Fibroblast of mammary gland (primary cell): ENCODE data around the gene FAM13C.

Source experiments
- DNase-seq: peaks from one replicate; pipeline ENCODE4 v3.0.0-alpha.2; 2010; ENCODE audit warnings: low read depth
- H3K4me3 ChIP-seq: 2 replicates; pipeline ENCODE4 v1.5.1; 2011; ENCODE audit warnings: low read depth, mild to moderate bottlenecking, low read length, moderate library complexity; ENCODE audit not compliant: control insufficient read depth
- CTCF ChIP-seq: conservative IDR thresholded peaks from 2 replicates; pipeline ENCODE4 v1.5.1; 2011; ENCODE audit warnings: low read depth, low read length, inconsistent platforms; ENCODE audit not compliant: control insufficient read depth, insufficient read depth

Gene FAM13C

DNA sequence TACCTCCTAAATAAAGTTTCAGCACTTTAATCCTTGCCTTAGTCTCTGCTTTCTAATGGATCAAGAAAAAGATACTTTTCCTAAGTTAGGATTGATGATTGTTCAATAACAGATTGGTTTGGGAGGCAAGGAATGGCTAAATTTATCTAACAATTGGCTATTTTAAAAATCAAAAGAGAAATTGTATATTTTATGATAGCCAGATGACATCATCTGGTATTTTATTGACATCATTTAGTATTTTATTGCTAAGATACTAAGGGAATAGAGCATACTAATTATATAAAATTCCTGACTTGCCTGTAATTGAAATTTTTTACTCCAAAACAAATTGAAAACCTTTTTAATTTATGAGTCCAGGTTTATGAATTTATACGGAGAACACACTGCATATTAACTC lies 19.3 kb upstream of the FAM13C start:
- no peak for TF ChIP-seq CTCF
- no peak for DNase-seq
- H3K4me3 ChIP-seq: no peak overlapping the region

DNA sequence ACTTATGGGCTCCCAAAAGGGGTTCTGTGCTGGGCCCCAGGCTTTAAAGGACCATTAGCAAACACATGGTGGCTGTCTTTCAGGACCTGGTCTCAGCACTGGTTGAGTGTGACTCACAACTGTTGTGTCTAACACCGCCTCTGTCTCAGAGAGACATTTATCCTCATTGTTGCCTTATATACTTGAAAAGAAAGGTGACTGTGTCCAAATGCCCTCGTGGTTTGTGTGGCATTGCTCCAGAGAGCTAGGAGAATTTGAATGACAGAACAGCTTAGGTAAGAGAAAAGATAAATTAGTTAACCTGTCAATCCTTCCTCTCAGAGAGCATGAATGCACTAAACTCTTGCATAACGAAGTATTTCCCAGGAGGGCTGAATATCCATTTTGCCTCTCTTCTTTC lies 14.5 kb upstream of the FAM13C start:
- no peak for TF ChIP-seq CTCF
- no peak for DNase-seq
- no peak overlapping the region for H3K4me3 ChIP-seq

DNA sequence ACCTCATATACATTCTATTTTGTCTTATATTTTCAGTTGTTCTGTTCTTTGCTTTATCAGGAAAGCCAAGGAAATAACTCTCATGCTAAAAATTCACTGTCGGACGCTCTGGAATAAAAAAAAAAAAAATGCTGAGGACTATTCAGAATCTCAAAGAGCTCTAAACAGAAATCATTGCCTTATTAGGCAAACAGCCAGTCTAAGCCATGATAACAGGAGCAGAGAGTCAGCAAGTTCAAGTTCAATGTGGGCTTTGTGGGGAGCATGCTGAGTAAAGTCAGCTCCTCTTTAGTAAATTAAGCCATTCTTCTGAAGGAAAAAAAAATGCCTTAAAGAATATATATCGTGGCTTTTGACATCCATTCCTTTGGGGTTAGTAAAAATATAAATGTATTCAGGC lies 13.6 kb upstream of the FAM13C start:
- H3K4me3 ChIP-seq: no peak overlapping the region
- TF ChIP-seq CTCF: no peak
- DNase-seq: no peak

DNA sequence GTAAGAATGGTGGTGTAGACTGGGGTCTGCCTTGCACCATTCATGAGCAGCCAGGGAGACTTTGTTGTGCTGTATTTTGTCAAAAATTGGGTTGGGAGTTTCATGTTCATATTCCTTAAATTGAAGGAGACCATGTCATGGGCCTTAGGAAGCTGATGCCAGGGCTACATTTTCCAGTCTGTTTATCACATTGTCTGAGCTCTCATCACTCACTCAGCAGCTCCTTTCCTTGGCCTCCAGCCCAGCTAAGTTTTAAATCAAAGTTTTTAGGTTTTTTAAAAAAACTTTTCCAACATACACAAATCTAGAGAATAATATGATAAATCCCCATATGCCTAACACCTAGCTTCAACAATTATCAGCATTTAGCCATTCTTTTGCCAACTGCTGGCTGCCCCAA lies 12.6 kb upstream of the FAM13C start:
- DNase-seq: no peak
- TF ChIP-seq CTCF: no peak
- H3K4me3 ChIP-seq: no peak overlapping the region

DNA sequence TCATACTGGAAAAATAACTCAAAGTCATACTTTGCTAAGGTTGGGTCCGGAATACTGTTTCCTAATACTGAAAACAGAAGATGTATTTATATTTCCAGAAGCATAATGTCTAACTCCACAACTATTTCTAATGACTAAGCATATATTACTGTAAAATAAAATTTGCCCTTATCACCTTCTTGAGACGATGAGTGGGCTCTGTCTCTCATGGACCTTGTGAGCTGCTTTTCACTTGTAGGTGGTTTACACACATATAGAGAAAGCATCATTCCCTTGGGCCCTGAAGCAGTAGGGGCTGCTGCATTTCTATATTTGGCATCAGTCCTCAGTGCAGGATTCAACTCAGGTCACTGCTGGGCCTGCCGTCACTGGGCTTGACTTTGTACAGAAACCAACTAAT lies 10.7 kb upstream of the FAM13C start:
- TF ChIP-seq CTCF: no peak
- DNase-seq: no peak
- no peak overlapping the region for H3K4me3 ChIP-seq

DNA sequence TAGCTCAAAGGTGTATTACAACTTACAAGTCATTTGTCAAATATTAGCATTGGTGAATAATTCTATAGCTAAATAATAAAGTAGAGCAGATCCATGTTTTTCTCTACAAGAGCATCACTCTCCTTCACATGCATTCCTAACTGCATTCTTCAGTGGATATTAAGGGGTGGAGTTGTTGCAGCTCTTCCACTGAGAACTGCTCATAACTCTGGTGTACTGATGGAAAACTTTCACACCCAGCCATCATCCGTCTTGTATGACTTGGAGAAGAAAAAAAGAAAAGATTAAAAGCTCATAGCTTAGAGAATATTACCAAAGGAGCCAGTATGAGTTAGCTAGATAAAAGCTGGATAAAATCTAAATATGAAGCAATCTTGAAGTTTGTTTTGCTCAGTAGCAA lies 10.2 kb upstream of the FAM13C start:
- H3K4me3 ChIP-seq: no peak overlapping the region
- TF ChIP-seq CTCF: no peak
- no peak for DNase-seq

GRCh38 chr10:59366290-59366689 lies 3.9 kb upstream of the FAM13C start:
- TF ChIP-seq CTCF: no peak
- H3K4me3 ChIP-seq: no peak overlapping the region
- DNase-seq: peak; percentile 44
